Pancreas (tissue), 10 donors: ENCODE results near the gene SLC2A6. TPM values are rescaled to one million over a fixed set of nuclear protein-coding genes. Genes with fewer than 3 reads are reported as not detected.
A peak's percentile ranks its signal among the peaks of the same experiment; 100 is the strongest.

Experiments used
- ATAC-seq, 4 donors: fragments of 200-7000 bp; cut with Tn5 transposase; one replicate each; pipeline versions ENCODE4 v1.8.0 to v1.9.1; 2020; ENCODE audit warnings: mild to moderate bottlenecking in 4 of 4, moderate library complexity in 4 of 4
- DNase-seq, 6 donors: peaks; one replicate each; pipeline ENCODE4 v3.0.0-alpha.2; 2020
- FAIRE-seq: peaks from 2 replicates; lab custom pipeline; 2012; peaks lifted over from hg19 to GRCh38; lab: Jason Lieb, UNC
- H3K27ac ChIP-seq, 4 donors: fragments of 200-600 bp; sonication (generic); 1 replicate in 3 of 4; 2 replicates in 1 of 4; pipeline versions ENCODE4 v1.5.0 to v1.8.0; 2020
- H3K27me3 ChIP-seq, 4 donors: fragments of 200-600 bp; one replicate each; pipeline ENCODE4 v1.8.0; 2021
- H3K36me3 ChIP-seq, 3 donors: fragments of 200-600 bp; sonication (generic) in 1 of 3; one replicate each; pipeline versions ENCODE4 v1.5.0 to v1.8.0; 2020 to 2021
- H3K4me1 ChIP-seq, 3 donors: fragments of 200-600 bp; one replicate each; pipeline ENCODE4 v1.8.0; 2021
- H3K4me3 ChIP-seq, 4 donors: fragments of 200-600 bp; sonication (generic) in 2 of 4; one replicate each; pipeline versions ENCODE4 v1.5.0 to v1.8.0; 2020 to 2021
- H3K9me3 ChIP-seq, 4 donors: fragments of 200-600 bp; one replicate each; pipeline ENCODE4 v1.8.0; 2021
- CTCF ChIP-seq, 4 donors: fragments of 200-600 bp; sonication (generic) in 3 of 4; IDR thresholded peaks; one replicate each; pipeline versions ENCODE4 v1.5.0 to v1.8.0; 2021; ENCODE audit warnings: antibody characterized with exemption in 4 of 4
- WGBS, 2 donors: extraction: QIAGEN DNeasy Blood & Tissue Kit; methylation state at CpG; one replicate each; pipeline ENCODE4 v1.1.7; 2013; 5-methylcytosine and 5-hydroxymethylcytosine counted together
- intact Hi-C, 3 donors: fragments of 100-400 bp; cut with DNase I; formaldehyde crosslinking; loops; one replicate each; pipeline versions ENCODE4 v1.11.1 to v1.14.2; 2022
- polyA plus RNA-seq, 2 donors: library from polyadenylated mRNA; stranded (reverse); fragments of 200-250 nt; gene quantifications; one replicate each; pipeline ENCODE4 v1.2.3, GENCODE V29; 2013
- total RNA-seq, 6 donors: library from RNA; stranded (reverse); fragmentation: NEBNext Ultra II Directional in 4 of 6; extraction: Animal tissue kit (Norgen Biotek cat#: 25700) in 4 of 6; gene quantifications; one replicate each; pipeline versions ENCODE4 v1.2.1 to v1.2.4, GENCODE V29; 2021 to 2023
- donor health status: healthy with polysubstance abuse.
- donor health status: DM: no; HTN: no; CAD: no; lungs with moderate emphysema.
- donor health status: DM: no; HTN: no; CAD: no.
- donor health status: control.
- donor health status: control.
- donor health status: Bipolar disorder and iron deficiency.
- donor health status: DM: yes; HTN: yes; CAD: no.
- donor health status: DM: no; HTN: no; CAD: no.
- donor health status: DM: no; HTN: no; CAD: no.
- donor health status: DM: yes; HTN: yes; CAD: no.

SLC2A6 gene
- total and polyA plus RNA-seq, 8 donors, result 1.1 to 6.7 (median 3.9) TPM

DNA sequence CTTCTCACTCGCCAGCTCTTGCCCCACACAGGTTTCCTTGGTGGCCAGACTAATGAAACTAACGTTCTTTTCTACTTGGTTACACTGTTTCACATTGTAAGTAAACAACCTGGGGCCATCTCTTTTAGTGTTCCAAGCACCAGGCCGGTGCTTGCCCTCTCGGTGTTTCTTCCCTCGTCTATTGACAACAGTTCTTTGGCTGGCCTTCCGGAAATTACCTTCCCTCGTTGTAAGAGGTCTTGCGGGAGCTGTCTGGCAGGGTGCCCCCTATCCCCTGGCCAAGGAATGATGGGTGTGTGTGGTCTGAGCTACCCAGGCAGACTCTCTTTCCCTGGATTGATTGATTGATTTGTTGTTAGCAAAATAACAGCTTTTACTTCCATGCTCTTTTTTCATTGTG lies 46.8 kb upstream of the SLC2A6 start:
- Histone ChIP-seq H3K36me3 (no peaks in the 10 kb centered on the region), H3K27ac (no peak overlapping the region), H3K27me3 (no peaks in the 10 kb centered on the region), H3K4me1 (no peaks in the 10 kb centered on the region), H3K9me3 (no peaks in the 10 kb centered on the region), H3K4me3 (no peak overlapping the region)
- TF ChIP-seq CTCF (IDR thresholded peaks at IDR 0.05), result no peak
- FAIRE-seq (no peak), DNase-seq (peak in 2 of 6 donors; percentile 15 to 16), ATAC-seq (peak in 1 of 4 donors; percentile 8)
- 55 to 56% methylated on average over 8 of the region's 8 CpGs for WGBS, 2 donors
- intact Hi-C loops, result no loop called here

GRCh38 chr9:133524679-133525228 lies 45.9 kb upstream of the SLC2A6 start, which contains the start of gene MYMK:
TSS of gene MYMK (minus strand) at chr9:133524959. CDS start at chr9:133524844, 115 bp downstream.
- intact Hi-C loops, result no loop called here
- Histone ChIP-seq H3K27ac (no peak within 1 kb of the TSS), H3K4me3 (no peak within 1 kb of the TSS), H3K27me3 (no peaks in the 10 kb centered on the region), H3K36me3 (no peaks in the 10 kb centered on the region), H3K9me3 (no peaks in the 10 kb centered on the region), H3K4me1 (no peaks in the 10 kb centered on the region)
- ATAC-seq (no peak), DNase-seq (peak in 2 of 6 donors; percentile 17 to 37), FAIRE-seq (no peak)
- TF ChIP-seq CTCF (IDR thresholded peaks at IDR 0.05), result no peak
- 91 to 96% methylated on average over 17 of the region's 17 CpGs for WGBS, 2 donors

GRCh38 chr9:133524146-133524545 lies 45.2 kb upstream of the SLC2A6 start:
- no peaks in the 10 kb centered on the region for H3K4me1 ChIP-seq
- ATAC-seq (no peak), FAIRE-seq (no peak), DNase-seq (peak in 1 of 6 donors; percentile 43)
- no peaks in the 10 kb centered on the region for H3K36me3 ChIP-seq
- H3K9me3 ChIP-seq, result no peaks in the 10 kb centered on the region
- TF ChIP-seq CTCF (IDR thresholded peaks at IDR 0.05), result no peak
- WGBS, 2 donors, result 75 to 82% methylated on average over 5 of the region's 5 CpGs
- no peak overlapping the region for H3K4me3 ChIP-seq
- intact Hi-C loops, result no loop called here
- H3K27ac ChIP-seq, result no peak overlapping the region
- H3K27me3 ChIP-seq, result no peaks in the 10 kb centered on the region

DNA sequence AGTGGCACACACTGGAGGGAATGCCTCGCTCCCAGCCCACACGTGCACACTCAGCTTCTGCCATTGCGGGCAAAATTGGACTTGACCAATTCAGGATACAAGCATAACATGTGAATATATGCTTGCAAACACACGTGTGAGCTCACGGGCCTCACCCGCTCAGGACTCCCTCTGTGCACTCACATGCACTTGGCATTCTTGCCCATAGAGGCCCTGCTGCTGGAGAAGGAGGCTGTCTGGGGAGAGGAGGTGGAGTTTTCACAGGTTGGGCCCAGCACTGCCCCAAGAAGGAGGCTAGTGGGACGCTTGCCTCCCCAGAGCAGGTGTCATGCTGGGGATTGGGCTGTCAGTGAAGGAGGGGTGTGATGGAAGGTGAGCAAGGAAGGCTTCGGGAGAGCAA lies 44.2 kb upstream of the SLC2A6 start:
- no peak for TF ChIP-seq CTCF (IDR thresholded peaks at IDR 0.05)
- Histone ChIP-seq H3K4me1 (no peaks in the 10 kb centered on the region), H3K27me3 (no peaks in the 10 kb centered on the region), H3K27ac (no peak overlapping the region), H3K4me3 (no peak overlapping the region), H3K9me3 (no peaks in the 10 kb centered on the region), H3K36me3 (no peaks in the 10 kb centered on the region)
- DNase-seq, result peak in 1 of 6 donors; percentile 5
- FAIRE-seq, result no peak
- intact Hi-C loops, result no loop called here
- 76 to 83% methylated on average over 8 of the region's 8 CpGs for WGBS, 2 donors
- ATAC-seq, result no peak
